ENCODE measurements around the gene NFASC. TPM values are rescaled to one million over a fixed set of nuclear protein-coding genes. Genes with fewer than 3 reads are reported as not detected.

NFASC gene
- total RNA-seq, 1 donor from 2014 or later = 29.6 TPM

- no peaks in the 10 kb centered on the region for H3K36me3 ChIP-seq (ENCODE audit: insufficient read depth, low read length)
- H2AFZ ChIP-seq (ENCODE audit: low read depth, low read length) = no peak overlapping the region
- no peak overlapping the region for H3K4me3 ChIP-seq (ENCODE audit: insufficient read depth, low read depth, low read length)
- TF ChIP-seq, protein P1, sequence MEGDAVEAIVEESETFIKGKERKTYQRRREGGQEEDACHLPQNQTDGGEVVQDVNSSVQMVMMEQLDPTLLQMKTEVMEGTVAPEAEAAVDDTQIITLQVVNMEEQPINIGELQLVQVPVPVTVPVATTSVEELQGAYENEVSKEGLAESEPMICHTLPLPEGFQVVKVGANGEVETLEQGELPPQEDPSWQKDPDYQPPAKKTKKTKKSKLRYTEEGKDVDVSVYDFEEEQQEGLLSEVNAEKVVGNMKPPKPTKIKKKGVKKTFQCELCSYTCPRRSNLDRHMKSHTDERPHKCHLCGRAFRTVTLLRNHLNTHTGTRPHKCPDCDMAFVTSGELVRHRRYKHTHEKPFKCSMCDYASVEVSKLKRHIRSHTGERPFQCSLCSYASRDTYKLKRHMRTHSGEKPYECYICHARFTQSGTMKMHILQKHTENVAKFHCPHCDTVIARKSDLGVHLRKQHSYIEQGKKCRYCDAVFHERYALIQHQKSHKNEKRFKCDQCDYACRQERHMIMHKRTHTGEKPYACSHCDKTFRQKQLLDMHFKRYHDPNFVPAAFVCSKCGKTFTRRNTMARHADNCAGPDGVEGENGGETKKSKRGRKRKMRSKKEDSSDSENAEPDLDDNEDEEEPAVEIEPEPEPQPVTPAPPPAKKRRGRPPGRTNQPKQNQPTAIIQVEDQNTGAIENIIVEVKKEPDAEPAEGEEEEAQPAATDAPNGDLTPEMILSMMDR (IDR thresholded peaks at IDR 0.05; ENCODE audit: insufficient read depth, low read depth, low read length) = no peak
- no peak for TF ChIP-seq EZH2 (IDR thresholded peaks at IDR 0.05; ENCODE audit: insufficient read depth, low read length)
- Mint-ChIP-seq H3K4me1 (ENCODE audit: low read depth, unreplicated experiment) (peaks cover 7% of the 10 kb centered on the region), H3K36me3 (ENCODE audit: low read depth, unreplicated experiment) (peaks cover 11% of the 10 kb centered on the region), H3K9me3 (ENCODE audit: unreplicated experiment) (no peaks in the 10 kb centered on the region), H3K27ac (ENCODE audit: unreplicated experiment) (no peak overlapping the region), H3K4me3 (ENCODE audit: unreplicated experiment) (no peak overlapping the region), H3K27me3 (ENCODE audit: low read depth, unreplicated experiment) (peaks cover 16% of the 10 kb centered on the region)
- no peaks in the 10 kb centered on the region for H3K27me3 ChIP-seq (ENCODE audit: insufficient read depth, low read length)
- H3K4me2 ChIP-seq (ENCODE audit: low read length) = no peak overlapping the region
- no peak overlapping the region for H3K27ac ChIP-seq (ENCODE audit: low read depth, low read length)
- H3K4me1 ChIP-seq (ENCODE audit: insufficient read depth, low read length) = peaks cover 25% of the 10 kb centered on the region
- no peaks in the 10 kb centered on the region for H3K79me2 ChIP-seq (ENCODE audit: insufficient read depth, low read length)
- FAIRE-seq (no peak), DNase-seq (ENCODE audit: low read depth) (no peak)
- no peaks in the 10 kb centered on the region for H4K20me1 ChIP-seq (ENCODE audit: insufficient read depth, low read length)
- no peaks in the 10 kb centered on the region for H3K9me3 ChIP-seq (ENCODE audit: insufficient read depth, low read depth, low read length)
- H3K9ac ChIP-seq (ENCODE audit: low read length) = no peak overlapping the region
Observed at GRCh38 chr1:204990721-204991341, 120.2 kb downstream of the NFASC start.

- no peaks in the 10 kb centered on the region for H3K36me3 ChIP-seq (ENCODE audit: insufficient read depth, low read length)
- peaks cover 25% of the 10 kb centered on the region for H3K4me1 ChIP-seq (ENCODE audit: insufficient read depth, low read length)
- TF ChIP-seq, protein P1 (IDR thresholded peaks at IDR 0.05; ENCODE audit: insufficient read depth, low read depth, low read length) = no peak
- TF ChIP-seq EZH2 (IDR thresholded peaks at IDR 0.05; ENCODE audit: insufficient read depth, low read length) = no peak
- DNase-seq (ENCODE audit: low read depth) = no peak
- no peaks in the 10 kb centered on the region for H4K20me1 ChIP-seq (ENCODE audit: insufficient read depth, low read length)
- H3K9me3 ChIP-seq (ENCODE audit: insufficient read depth, low read depth, low read length) = no peaks in the 10 kb centered on the region
- Mint-ChIP-seq H3K27ac (ENCODE audit: unreplicated experiment) (no peak overlapping the region), H3K4me3 (ENCODE audit: unreplicated experiment) (no peak overlapping the region), H3K9me3 (ENCODE audit: unreplicated experiment) (peaks cover 2% of the 10 kb centered on the region), H3K4me1 (ENCODE audit: low read depth, unreplicated experiment) (peaks cover 9% of the 10 kb centered on the region), H3K36me3 (ENCODE audit: low read depth, unreplicated experiment) (peaks cover 12% of the 10 kb centered on the region), H3K27me3 (ENCODE audit: low read depth, unreplicated experiment) (peaks cover 22% of the 10 kb centered on the region)
- no peak overlapping the region for H3K4me3 ChIP-seq (ENCODE audit: insufficient read depth, low read depth, low read length)
- no peak overlapping the region for H3K9ac ChIP-seq (ENCODE audit: low read length)
- no peak for FAIRE-seq
- H3K4me2 ChIP-seq (ENCODE audit: low read length) = no peak overlapping the region
- no peak overlapping the region for H2AFZ ChIP-seq (ENCODE audit: low read depth, low read length)
- H3K27me3 ChIP-seq (ENCODE audit: insufficient read depth, low read length) = no peaks in the 10 kb centered on the region
- no peaks in the 10 kb centered on the region for H3K79me2 ChIP-seq (ENCODE audit: insufficient read depth, low read length)
- H3K27ac ChIP-seq (ENCODE audit: low read depth, low read length) = no peak overlapping the region
Observed at GRCh38 chr1:204991342-204991844, 120.7 kb downstream of the NFASC start.

Measured in astrocyte (in vitro differentiated cells and primary cell).